Ectodermal cell (in vitro differentiated cells): ENCODE data around the gene CDKAL1.

Source experiments
- H3K27ac ChIP-seq: 2 replicates; pipeline ENCODE4 v1.7.0; 2013; ENCODE audit warnings: mild to moderate bottlenecking, low read depth, low read length; ENCODE audit not compliant: insufficient read depth, poor library complexity, severe bottlenecking
- H3K27me3 ChIP-seq: 2 replicates; pipeline ENCODE4 v1.7.0; 2013; ENCODE audit warnings: mild to moderate bottlenecking, low read length; ENCODE audit not compliant: insufficient read depth, control insufficient read depth, poor library complexity, severe bottlenecking
- H3K36me3 ChIP-seq: one replicate; pipeline ENCODE4 v1.7.0; 2013; ENCODE audit warnings: low read length; ENCODE audit not compliant: control insufficient read depth, insufficient read depth
- H3K4me1 ChIP-seq: one replicate; pipeline ENCODE4 v1.7.0; 2013; ENCODE audit warnings: low read length; ENCODE audit not compliant: control insufficient read depth, insufficient read depth
- H3K4me3 ChIP-seq: 2 replicates; pipeline ENCODE4 v1.7.0; 2013; ENCODE audit warnings: low read depth, low read length, control low read depth; ENCODE audit not compliant: insufficient read depth
- H3K9me3 ChIP-seq: 2 replicates; pipeline ENCODE4 v1.7.0; 2013; ENCODE audit warnings: mild to moderate bottlenecking, low read length, moderate library complexity; ENCODE audit not compliant: control insufficient read depth
- WGBS, 2 experiments: methylation state at CpG; one replicate each; pipeline ENCODE4 v1.1.7; 2013; ENCODE audit warnings: missing lambda C conversion rate in 2 of 2; 5-methylcytosine and 5-hydroxymethylcytosine counted together

The CDKAL1 gene

DNA sequence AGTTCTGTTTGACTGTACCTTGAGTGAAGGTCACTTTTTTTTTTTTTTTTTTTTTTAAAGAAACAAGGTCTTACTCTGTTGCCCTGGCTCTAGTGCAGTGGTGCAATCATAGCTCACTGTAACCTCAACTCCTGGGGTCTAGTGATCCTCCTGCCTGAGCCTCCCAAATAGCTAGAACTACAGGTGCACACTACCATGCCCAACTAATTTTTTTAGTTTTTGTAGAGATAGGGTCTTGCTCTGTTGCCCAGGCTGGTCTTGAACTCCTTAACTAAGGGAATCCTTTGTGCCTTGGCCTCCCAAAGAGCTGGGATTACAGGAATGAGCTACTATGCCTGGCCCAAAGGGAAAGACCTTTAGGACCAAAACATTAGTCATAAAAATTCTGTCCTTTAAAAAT lies 413.7 kb downstream of the CDKAL1 start:
- Histone ChIP-seq H3K27ac (no peak overlapping the region), H3K9me3 (no peaks in the 10 kb centered on the region), H3K4me3 (no peak overlapping the region), H3K27me3 (no peaks in the 10 kb centered on the region), H3K4me1 (no peaks in the 10 kb centered on the region), H3K36me3 (no peaks in the 10 kb centered on the region)

DNA sequence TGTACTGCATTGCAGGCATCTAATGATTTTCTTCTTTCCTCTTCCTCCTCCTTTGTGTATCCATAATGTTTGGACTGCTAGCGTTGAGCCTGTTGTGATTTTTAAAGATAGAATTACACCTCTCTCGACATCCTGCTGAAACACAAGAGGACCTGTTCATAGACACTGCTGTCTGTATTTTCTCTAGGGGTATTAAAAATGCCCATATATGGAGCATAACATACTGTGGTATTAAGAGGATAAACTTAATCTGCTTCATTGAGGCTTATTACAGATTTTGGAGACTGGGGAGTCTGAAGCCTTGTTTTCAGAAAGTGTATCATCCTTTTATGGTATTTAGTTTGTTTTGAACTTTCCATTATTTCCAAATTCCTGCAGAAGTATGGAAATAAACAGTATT lies 414.3 kb downstream of the CDKAL1 start:
- Histone ChIP-seq H3K27me3 (no peaks in the 10 kb centered on the region), H3K9me3 (no peaks in the 10 kb centered on the region), H3K4me3 (no peak overlapping the region), H3K36me3 (no peaks in the 10 kb centered on the region), H3K4me1 (no peaks in the 10 kb centered on the region), H3K27ac (no peak overlapping the region)
- 93% methylated on average over 2 of the region's 2 CpGs for WGBS, 2 experiments

DNA sequence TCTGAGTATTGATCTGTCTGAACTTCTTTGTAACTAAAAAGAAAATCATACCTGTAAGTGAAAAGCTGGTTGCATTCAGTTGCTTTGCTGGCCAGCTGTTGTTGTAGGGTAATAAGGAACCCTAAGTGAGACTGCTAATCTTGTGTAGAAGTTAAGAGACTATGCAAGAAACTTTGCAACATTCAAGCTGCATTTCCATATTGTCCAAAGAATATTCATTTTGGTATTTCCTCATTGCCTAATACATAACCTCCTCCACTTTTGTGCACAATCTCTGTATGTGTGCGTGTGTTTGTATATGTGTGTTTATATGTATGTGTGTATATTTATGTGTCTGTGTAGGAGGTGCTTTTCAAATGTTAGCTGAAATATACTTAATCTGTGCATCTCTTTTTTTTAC lies 414.9 kb downstream of the CDKAL1 start:
- WGBS, 2 experiments, result 91 to 100% methylated on average over 1 of the region's 1 CpG
- H3K27me3 ChIP-seq, result no peaks in the 10 kb centered on the region
- no peak overlapping the region for H3K27ac ChIP-seq
- no peaks in the 10 kb centered on the region for H3K9me3 ChIP-seq
- no peak overlapping the region for H3K4me3 ChIP-seq
- no peaks in the 10 kb centered on the region for H3K36me3 ChIP-seq
- H3K4me1 ChIP-seq, result no peaks in the 10 kb centered on the region

DNA sequence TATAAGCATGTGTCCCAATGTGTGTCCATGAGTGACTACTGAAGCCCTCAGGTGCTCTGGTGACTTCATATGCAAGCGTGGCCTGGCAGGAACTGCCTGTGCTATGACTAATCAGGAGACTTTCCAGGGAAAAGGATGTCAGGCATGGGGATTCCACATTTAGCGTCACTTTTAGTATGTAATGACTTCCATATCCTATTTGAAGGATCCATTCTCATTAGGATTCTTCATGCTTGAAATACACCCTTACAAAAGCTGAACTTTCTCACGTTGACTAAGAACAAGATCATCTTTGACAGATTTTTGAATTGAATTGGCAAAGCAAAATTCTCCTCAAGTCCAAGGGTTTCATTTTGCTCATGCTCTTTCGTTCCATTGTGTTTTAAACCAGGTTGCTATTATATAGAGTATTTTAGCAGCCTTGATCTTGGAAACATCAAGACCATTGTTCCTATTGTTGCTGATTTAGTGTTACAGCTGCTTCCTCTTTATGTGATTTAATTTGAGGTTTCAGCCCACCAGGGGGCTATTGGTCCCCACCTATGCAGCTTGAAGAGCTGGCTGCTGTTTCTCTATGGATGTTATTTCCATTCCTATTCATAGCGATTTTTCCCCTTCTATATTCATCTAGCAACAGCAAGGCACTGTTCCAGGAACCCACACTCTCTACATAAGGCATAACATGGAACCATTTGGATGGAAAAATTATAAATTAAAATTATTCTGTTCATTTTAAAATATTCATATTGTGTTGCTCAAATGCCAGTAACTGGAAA lies 418.6 kb downstream of the CDKAL1 start:
- peaks cover 5% of the 10 kb centered on the region for H3K4me1 ChIP-seq
- no peaks in the 10 kb centered on the region for H3K27me3 ChIP-seq
- H3K36me3 ChIP-seq, result no peaks in the 10 kb centered on the region
- no peak overlapping the region for H3K27ac ChIP-seq
- no peaks in the 10 kb centered on the region for H3K9me3 ChIP-seq
- 58 to 68% methylated on average over 5 of the region's 5 CpGs for WGBS, 2 experiments
- no peak overlapping the region for H3K4me3 ChIP-seq

DNA sequence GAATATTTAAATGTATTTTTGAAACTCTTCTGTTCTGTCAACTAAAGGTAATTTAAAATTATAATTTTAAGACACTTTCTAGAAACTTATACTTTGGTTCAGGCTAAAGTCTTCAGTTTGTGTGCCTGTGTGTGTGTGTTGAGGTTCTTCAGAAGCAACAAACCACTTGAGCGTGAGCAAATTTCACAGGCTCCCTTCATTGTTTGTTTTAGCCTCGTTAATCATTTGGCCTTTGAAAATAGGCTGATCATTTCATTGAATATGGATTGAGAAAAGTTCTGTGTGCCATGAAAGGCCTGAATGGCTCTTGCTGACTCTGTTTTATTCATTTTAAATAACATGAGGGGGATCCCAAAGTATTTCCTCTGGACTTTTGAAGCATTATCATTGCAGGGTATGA lies 420.1 kb downstream of the CDKAL1 start:
- WGBS, 2 experiments, result 67 to 78% methylated on average over 2 of the region's 2 CpGs
- no peaks in the 10 kb centered on the region for H3K36me3 ChIP-seq
- H3K27me3 ChIP-seq, result no peaks in the 10 kb centered on the region
- H3K4me1 ChIP-seq, result peaks cover 5% of the 10 kb centered on the region
- H3K27ac ChIP-seq, result no peak overlapping the region
- no peaks in the 10 kb centered on the region for H3K9me3 ChIP-seq
- no peak overlapping the region for H3K4me3 ChIP-seq

DNA sequence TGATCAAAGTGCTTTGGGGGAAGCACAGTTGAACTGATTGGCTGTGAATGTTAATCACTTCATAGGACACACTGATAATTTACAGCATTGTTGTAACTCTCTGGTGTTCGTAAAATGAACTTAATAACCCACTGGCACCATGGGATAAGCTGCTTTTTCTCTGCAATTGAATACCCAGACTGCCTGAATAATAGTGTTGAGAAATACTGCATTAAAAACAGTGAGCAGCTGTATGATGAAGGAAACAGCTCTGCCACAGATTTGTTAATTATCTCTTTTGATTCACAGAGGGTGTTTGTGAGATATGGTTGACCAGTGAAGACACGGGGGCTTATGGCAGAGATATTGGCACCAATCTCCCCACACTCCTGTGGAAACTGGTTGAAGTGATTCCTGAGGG lies 420.9 kb downstream of the CDKAL1 start:
- 90 to 92% methylated on average over 2 of the region's 2 CpGs for WGBS, 2 experiments
- Histone ChIP-seq H3K27me3 (no peaks in the 10 kb centered on the region), H3K36me3 (no peaks in the 10 kb centered on the region), H3K4me1 (peaks cover 5% of the 10 kb centered on the region), H3K27ac (no peak overlapping the region), H3K4me3 (no peak overlapping the region), H3K9me3 (no peaks in the 10 kb centered on the region)

DNA sequence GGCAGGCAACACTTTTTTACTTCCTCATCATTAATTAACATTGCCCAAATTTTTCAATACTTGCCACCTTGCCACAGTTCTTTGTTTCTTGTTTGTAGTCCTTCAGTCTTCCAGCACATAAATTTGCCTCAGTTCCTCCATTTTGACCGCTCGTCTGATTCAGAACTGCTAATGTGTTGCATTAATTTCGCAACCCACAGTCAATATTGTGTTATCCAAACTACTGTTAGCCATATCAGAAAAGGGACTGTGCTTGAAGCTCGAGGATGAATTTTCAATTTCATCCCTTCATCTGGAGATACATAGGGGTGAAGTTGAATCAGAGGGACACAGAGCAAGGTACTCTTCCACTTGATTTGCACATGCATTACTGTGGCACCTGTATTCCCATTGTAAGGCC lies 421.5 kb downstream of the CDKAL1 start:
- Histone ChIP-seq H3K4me1 (peaks cover 5% of the 10 kb centered on the region), H3K27me3 (no peaks in the 10 kb centered on the region), H3K36me3 (no peaks in the 10 kb centered on the region), H3K9me3 (no peaks in the 10 kb centered on the region), H3K4me3 (no peak overlapping the region), H3K27ac (no peak overlapping the region)
- 91 to 93% methylated on average over 4 of the region's 4 CpGs for WGBS, 2 experiments

DNA sequence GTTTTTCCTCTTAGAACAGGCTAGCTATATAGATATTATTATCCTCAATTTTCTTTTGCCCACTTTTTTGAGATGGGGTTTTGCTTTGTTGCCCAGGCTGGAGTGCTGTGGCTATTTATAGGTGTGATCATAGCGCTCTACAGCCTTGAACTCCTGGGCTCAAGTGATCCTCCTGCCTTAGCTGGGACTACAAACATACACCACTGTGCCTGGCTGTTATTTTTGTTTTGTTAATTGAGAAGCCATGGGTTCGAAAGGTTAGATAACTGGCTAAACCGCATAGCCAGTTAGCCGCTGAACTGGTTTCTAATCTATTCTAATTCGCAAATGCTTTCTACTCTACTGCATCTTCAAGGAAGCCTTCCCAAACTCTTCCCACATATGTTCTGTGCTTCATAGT lies 425.8 kb downstream of the CDKAL1 start:
- H3K27me3 ChIP-seq, result no peaks in the 10 kb centered on the region
- peaks cover 3% of the 10 kb centered on the region for H3K4me1 ChIP-seq
- WGBS, 2 experiments, result 84 to 94% methylated on average over 5 of the region's 5 CpGs
- no peaks in the 10 kb centered on the region for H3K36me3 ChIP-seq
- no peaks in the 10 kb centered on the region for H3K9me3 ChIP-seq
- no peak overlapping the region for H3K4me3 ChIP-seq
- no peak overlapping the region for H3K27ac ChIP-seq

DNA sequence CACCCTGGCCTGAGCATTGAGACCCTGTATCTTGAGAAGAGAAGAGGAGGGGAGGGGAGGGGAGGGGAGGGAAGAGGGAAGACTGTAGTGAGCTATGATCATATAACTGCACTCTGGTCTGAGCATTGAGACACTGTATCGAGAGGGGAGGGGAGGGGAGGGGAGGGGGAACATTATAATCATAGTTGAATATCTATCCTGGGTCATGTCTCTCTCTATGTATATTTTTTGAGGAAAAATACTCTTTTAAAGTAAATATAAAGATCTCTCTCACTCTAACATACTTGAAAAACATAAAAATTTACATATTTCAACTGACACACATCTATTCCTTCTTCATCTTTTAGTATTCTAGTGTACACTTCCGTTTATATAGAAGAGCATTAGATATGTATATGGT lies 431.0 kb downstream of the CDKAL1 start:
- Histone ChIP-seq H3K4me3 (no peak overlapping the region), H3K4me1 (no peaks in the 10 kb centered on the region), H3K36me3 (peaks cover 6% of the 10 kb centered on the region), H3K27me3 (no peaks in the 10 kb centered on the region), H3K9me3 (peaks cover 3% of the 10 kb centered on the region), H3K27ac (no peak overlapping the region)
- WGBS, 2 experiments, result 51 to 100% methylated on average over 1 to 2 of the region's 2 CpGs

DNA sequence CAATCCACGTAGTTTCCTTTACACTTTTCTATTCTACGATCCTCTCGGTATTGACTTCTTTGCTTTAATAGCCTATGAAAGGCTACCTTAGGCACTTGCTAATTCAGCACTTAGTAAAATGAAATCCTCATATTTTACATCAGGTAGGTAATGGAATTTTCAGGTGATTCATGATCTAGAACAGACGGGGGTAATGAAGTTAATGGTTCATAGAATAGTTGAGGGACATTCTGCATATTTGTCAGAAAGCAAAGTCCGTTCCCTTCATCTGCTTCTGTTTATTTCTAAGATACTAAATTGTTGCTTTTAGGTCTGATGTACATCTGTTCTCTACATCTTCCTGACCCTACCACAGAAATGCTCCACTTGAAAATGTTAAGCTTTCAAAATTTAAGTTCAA lies 431.7 kb downstream of the CDKAL1 start:
- Histone ChIP-seq H3K27ac (no peak overlapping the region), H3K36me3 (peaks cover 6% of the 10 kb centered on the region), H3K9me3 (peaks cover 3% of the 10 kb centered on the region), H3K4me3 (no peak overlapping the region), H3K4me1 (no peaks in the 10 kb centered on the region), H3K27me3 (no peaks in the 10 kb centered on the region)
- 95 to 96% methylated on average over 4 to 5 of the region's 5 CpGs for WGBS, 2 experiments

DNA sequence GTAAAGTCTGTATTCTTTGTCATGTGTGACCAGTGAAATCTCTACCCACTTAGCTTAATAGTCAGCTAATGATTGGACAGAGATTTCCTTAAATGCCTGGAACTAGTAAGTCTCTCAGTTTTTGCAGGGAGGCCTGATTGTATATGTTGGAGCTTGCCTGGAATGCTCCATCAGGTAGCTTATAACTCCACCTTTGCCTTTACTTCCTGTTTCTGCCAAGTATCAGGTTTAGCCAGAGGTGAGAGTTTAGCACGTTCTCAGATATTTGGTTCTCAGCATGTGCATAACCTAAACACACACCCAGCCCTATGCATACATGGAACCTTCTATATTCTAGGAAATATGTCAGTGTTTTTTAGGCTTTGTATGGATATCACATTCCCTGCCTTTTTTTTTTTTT lies 435.3 kb downstream of the CDKAL1 start:
- no peak overlapping the region for H3K4me3 ChIP-seq
- 100% methylated on average over 1 of the region's 1 CpG; no CpG with 5 or more reads in 1 of the 2 experiments for WGBS, 2 experiments
- peaks cover 3% of the 10 kb centered on the region for H3K9me3 ChIP-seq

More for the DNA sequence above, 435.3 kb downstream of the CDKAL1 start:
- Histone ChIP-seq H3K27ac (no peak overlapping the region), H3K27me3 (no peaks in the 10 kb centered on the region), H3K4me1 (no peaks in the 10 kb centered on the region), H3K36me3 (peaks cover 6% of the 10 kb centered on the region)
